NOMO-1 treated with dmso at 0.1 percent for 144 hours (cell line): ENCODE measurements around the gene SEC31B.

ENCODE experiments used
- DNase-seq: peaks from one replicate; lab custom pipeline; 2025; ENCODE audit not compliant: unreplicated experiment; lab: John Stamatoyannopoulos, UW

The SEC31B gene

DNA sequence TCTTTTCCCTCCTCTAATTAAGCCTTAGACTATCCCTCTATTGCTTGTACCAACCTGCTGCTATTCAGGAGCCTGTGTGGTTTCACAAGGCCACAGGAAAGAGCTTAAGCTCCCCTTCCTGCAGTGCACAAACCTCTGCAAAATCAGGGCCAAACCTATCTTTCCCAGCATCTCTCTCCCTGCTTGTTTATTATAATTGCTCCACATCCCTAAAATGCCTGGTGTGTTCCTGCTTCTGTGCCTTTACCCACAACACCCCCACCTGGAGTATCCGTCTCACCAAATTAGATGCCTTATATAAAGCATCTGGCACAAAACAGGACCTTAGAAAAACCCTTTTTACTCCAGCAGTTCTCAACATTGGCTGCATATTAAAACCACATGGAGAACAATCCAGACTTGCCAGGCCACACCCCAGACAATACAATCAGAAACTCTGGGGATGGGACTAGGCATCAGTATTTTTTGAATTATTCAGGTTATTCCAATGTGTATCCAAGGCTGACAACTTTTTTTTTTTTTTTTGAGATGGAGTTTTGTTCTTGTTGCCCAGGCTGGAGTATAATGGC, 16.7 kb downstream of the SEC31B start:
- no peak for DNase-seq

DNA sequence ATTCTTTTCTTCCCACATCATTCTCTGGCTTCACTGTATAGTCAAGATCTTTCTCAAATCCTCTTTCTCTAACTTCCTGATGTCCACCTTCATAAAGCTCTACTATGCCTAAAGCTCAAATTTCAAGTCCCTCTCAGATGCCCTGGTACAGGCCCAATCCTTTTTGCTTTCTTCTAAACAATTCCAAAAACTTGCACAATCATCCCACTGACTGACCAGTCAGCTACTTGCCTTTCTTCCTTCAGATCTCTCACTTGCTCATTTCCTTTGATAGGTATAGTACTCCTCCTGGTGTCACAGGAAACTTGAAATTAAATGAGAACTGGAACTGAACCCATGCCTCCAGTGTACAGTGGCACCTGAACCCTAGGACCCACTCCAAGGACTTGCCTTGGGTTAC, 18.2 kb downstream of the SEC31B start:
- DNase-seq, result no peak

DNA sequence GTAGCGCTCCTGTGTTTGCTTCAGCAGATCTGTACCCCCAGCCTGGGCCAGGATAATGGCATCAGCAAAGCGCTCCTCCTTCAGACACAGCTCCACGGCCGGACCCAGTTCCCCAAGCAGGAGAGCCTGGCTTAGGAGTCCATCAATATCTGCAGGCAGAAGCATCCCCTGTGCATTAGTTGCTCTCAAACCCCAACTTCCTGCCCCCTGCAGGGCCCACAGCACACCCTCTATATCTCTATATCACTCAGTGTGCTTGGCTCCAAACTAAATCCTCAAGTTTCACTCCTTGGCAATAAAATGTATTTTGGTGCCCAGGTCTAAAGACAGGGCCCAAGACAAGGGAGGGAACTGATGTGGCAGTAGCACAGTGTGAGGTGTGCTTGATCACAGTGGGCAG, 21.6 kb downstream of the SEC31B start:
- no peak for DNase-seq

- DNase-seq, result no peak
Measured at GRCh38 chr10:100496567-100496966, 23.1 kb downstream of the SEC31B start.

- DNase-seq, result no peak
Measured at GRCh38 chr10:100490531-100490930, 29.1 kb downstream of the SEC31B start.

DNA sequence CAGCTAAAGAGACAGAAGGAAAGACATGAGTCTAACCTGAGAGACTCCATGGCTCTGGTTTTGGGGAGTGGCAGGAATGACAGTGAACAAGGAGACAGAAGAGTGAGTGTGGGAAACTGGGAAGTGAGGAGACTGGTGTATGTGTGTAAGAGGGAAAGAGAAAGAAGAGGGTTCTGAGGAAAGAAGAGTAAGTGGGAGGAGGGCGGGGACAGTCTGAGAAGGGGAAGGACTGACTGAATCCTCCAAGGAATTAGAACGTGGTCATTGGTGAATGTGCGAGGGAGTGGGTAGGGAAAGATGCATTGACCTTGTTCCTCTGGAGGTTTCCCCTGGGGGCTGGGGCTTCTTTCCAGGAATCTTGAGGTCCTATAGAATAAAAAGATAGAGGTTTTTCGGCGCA, 30.3 kb downstream of the SEC31B start:
- DNase-seq, result no peak

DNA sequence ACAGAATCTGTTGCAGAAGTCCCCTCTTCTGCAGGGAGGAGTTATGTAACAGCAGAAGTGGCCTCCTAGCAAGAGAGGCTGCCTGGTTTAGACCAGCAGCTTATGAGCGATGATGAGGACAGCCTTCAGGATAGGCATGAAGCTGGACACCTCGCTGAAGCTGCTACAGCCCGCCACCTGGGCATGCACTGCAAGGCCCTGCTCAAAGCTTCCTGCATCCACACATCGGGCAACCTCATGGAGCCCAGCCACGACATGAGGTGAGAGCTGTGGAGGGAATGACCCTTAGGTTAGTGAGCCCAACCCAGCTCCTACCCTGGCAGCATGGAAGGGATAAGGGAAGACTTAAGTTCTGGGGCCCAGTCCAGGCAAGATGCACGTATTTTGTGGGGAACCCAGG, 32.1 kb downstream of the SEC31B start:
- DNase-seq, result no peak

- no peak for DNase-seq
Measured at GRCh38 chr10:100485801-100486495, 33.7 kb downstream of the SEC31B start.

GRCh38 chr10:100485366-100485765, 34.3 kb downstream of the SEC31B start:
- DNase-seq, result no peak

DNA sequence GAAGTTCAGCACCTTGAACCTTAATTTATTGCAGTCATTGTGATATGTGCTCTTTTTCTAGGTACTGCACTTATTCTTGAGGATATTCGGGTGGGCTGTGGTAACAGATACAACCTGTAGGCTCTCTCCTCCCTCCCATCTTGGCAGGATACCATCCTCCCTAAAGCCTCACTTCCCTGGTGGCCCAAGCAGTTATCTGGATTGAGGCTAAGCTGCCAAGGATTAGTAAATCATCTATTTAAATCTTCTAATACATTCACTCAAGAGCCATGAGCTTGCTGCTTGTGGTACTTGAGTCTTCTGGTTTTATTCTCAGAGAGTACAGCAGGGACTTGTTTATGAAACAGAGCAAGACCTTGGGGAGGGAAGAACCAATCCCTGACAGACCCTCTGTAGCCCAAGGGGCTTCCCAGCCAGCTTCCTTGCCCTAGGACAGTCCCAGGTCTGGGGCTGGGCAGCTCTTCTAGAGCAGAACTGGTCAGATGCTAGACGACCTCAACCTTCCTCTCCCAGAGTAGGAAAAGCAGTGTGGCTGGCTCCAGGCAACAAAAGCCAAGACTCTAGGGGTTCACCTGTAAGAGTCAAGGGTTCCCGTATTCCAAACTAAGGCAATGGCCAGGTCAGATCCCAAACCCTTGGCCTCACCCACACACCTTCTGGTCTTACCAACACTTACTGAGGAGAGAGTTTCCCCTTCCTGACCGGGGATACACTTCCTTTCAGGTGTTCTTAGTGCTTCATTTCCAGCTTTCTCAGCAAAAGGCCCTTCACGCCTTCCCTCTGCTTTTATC, 35.6 kb downstream of the SEC31B start:
- no peak for DNase-seq

DNA sequence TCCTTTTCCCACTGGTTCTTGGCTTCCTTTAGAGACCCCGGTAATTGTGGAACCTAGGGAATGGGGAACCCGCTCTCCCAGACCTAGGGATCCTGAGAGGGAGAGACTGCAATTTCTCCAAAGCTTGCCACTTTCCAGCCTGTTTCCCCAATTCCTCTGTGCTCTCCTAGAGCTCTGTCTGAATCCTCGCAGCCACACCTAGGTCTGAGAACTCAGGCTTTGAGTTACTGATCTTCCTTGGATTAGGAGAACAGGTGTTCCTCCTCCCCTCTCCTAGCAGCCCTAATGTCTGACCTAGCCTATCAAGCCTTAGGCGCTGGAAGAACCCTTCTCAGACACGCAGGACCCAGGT, 36.9 kb downstream of the SEC31B start:
- no peak for DNase-seq

DNA sequence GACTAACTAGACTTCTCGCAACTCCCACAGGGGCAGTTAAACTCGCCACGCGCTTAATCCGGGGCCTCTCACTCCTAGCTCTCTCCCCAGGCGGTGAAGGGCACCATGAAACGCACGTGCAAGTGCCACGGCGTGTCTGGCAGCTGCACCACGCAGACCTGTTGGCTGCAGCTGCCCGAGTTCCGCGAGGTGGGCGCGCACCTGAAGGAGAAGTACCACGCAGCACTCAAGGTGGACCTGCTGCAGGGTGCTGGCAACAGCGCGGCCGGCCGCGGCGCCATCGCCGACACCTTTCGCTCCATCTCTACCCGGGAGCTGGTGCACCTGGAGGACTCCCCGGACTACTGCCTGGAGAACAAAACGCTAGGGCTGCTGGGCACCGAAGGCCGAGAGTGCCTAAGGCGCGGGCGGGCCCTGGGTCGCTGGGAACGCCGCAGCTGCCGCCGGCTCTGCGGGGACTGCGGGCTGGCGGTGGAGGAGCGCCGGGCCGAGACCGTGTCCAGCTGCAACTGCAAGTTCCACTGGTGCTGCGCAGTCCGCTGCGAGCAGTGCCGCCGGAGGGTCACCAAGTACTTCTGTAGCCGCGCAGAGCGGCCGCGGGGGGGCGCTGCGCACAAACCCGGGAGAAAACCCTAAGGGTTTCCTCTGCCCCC, 37.4 kb downstream of the SEC31B start:
- peak; percentile 52 for DNase-seq

- peak; percentile 80 for DNase-seq
Measured at GRCh38 chr10:100481462-100482081, 38.1 kb downstream of the SEC31B start.

- DNase-seq, result no peak
Measured at GRCh38 chr10:100480002-100480401, 39.7 kb downstream of the SEC31B start.

DNA sequence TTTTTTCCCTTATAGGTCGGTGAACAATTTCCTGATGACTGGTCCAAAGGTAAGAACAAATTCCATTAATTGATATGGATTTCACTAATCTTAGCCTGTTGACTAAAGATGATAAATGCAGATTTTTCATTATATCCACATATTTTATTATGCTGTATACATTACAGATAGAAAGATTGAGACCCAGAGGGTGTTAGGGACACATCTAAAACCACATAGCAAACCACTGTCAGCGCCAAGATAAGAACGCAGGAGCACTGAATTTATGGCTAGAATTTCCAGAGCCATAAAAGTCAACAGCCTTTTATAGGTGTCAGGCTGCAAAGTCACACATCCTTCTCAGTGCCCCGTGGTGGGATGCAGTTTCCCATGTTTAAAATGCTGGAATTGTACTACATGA, 40.6 kb downstream of the SEC31B start:
- DNase-seq, result no peak

GRCh38 chr10:100477970-100478369, 41.7 kb downstream of the SEC31B start:
- DNase-seq, result no peak

GRCh38 chr10:100470367-100470766, 49.3 kb downstream of the SEC31B start:
- DNase-seq, result no peak

DNA sequence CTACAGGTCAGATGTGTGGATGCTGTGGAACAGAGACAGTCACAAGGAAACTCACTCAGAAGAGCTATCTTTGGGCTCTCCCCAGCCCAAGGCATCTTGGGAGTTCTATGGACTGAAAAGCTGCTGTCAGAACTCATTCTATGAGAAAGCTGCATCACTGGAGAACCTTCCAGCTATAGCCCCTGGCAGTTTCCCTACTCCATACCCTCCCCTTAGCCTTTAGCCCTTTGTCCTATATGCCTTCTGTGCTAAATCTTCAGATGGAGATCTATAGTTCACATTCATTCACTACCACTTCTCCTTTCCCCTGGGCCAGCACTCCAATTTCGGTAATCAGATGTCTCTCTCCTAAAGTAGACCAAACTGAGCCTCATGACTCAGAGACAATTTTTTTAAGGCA, 49.9 kb downstream of the SEC31B start:
- DNase-seq, result no peak

DNA sequence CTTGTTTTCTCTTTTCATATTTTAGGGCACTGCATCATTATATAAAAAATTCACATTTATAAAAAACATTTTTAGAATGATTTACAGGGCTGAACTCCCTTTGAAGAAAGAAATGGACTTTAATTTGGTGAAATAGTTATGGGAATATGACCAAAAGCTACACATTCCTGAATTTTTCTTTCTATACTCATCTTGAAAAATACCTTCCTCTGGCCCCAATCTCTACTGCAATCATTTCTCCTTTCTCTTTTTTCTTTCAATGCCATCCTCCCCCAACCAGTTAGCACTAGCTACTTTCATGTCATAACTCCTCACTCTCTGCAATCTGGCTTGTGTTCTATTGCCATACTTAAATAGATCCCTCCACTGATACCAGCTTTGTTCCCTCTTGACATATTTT, 50.7 kb downstream of the SEC31B start:
- DNase-seq, result no peak

DNA sequence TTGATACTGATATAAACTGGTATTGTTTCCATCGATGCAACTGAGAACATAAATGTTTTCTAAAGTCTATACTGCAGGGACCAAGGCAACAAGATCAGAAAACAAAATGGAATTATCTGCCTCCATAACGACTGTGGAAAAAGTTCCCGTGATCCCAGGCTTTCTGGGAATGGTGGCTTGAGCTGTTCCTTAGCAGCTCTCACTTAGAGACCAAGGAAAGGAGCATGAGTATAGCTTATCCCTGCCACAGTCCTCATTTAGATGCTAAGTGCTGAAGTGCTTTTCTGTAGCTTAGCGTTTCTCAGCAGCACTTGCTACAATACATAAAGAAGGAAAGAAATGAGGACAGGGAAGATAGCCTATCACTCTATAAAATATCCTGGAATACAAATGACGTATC, 51.3 kb downstream of the SEC31B start:
- no peak for DNase-seq

DNA sequence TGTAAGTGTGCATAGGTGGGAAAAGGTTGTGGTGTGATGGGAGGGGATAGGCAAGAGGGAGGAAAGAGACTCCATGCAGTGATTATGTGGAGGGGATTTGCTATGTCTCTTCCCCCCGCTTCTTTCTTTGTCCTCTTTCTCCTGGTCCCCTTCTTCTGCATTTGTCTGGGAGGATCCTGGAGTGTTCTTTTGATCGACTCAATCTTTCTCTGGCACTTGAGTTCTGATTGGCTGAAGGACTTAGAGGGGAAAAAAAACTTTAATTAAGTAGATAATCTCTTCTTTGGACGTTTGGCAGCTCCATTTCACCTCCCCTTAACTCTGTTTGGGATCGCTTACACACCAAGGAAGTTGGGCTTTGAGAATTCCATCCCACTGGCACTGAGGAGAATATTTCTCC, 57.0 kb downstream of the SEC31B start, which contains the start of gene WNT8B:
Gene WNT8B (plus strand): TSS at position 301 of the 400 bp plus-strand sequence. CDS start 160 bp downstream, outside the sequence.
- DNase-seq, result no peak
